GM12878 (cell line): ENCODE data around the gene TMEM263. TPM values are rescaled to one million over a fixed set of nuclear protein-coding genes. Genes with fewer than 3 reads are reported as not detected.

Experiments used
- ATAC-seq: fragments of 200-7000 bp; cut with Tn5 transposase; 3 replicates; pipeline ENCODE4 v1.9.1; 2020; ENCODE audit warnings: mild to moderate bottlenecking, moderate library complexity
- BruUV-seq: library from RNA; stranded (reverse); fragments of 400-500 nt; replicated peaks from 2 replicates; lab custom pipeline; 2021; lab: Mats Ljungman, UMichigan
- CTCF ChIA-PET: fragments of 300-600 bp; sonication (Branson Sonifier 250); formaldehyde crosslinking; extraction: SDS; loops from one replicate; lab custom pipeline; 2021; ENCODE audit warnings: inconsistent platforms; lab: Yijun Ruan, JAX
- POLR2A ChIA-PET: fragments of 350-600 bp; formaldehyde crosslinking; extraction: SDS; loops from one replicate; lab custom pipeline; 2021; ENCODE audit warnings: inconsistent platforms; lab: Charles Lee
- RAD21 ChIA-PET: fragments of 300-600 bp; sonication (Branson Sonifier 250); formaldehyde crosslinking; loops from one replicate; lab custom pipeline; 2023; ENCODE audit warnings: antibody characterized with exemption; ENCODE audit not compliant: unreplicated experiment; lab: Charles Lee
- SMC1A ChIA-PET: fragments of 300-600 bp; sonication (Branson Sonifier 250); formaldehyde crosslinking; loops from one replicate; lab custom pipeline; 2023; ENCODE audit not compliant: unreplicated experiment, uncharacterized antibody; lab: Charles Lee
- DNase-seq: peaks from one replicate; pipeline ENCODE4 v3.0.0-alpha.2; 2011; ENCODE audit warnings: low read depth, low spot score
- FAIRE-seq: peaks from 3 replicates; lab custom pipeline; 2011; peaks lifted over from hg19 to GRCh38; lab: Jason Lieb, UNC
- H2AFZ ChIP-seq: 2 replicates; pipeline ENCODE4 v1.6.0; 2011; ENCODE audit warnings: low read depth, low read length, control low read depth; ENCODE audit not compliant: control insufficient read depth
- H3K27ac ChIP-seq: 2 replicates; pipeline ENCODE4 v1.5.1; 2011; ENCODE audit warnings: control low read depth; ENCODE audit not compliant: control insufficient read depth, insufficient read depth
- H3K27me3 ChIP-seq, 2 experiments: replicated peaks in 1 of 2; 2 replicates each; pipeline versions ENCODE4 v1.6.0 to v1.6.1; 2011; ENCODE audit warnings: low read length in 1 of 2; ENCODE audit not compliant: control insufficient read depth in 2 of 2, insufficient read depth in 2 of 2
- H3K36me3 ChIP-seq, 2 experiments: 2 replicates each; pipeline ENCODE4 v1.5.1; 2011; ENCODE audit warnings: low read length in 1 of 2; ENCODE audit not compliant: control insufficient read depth in 2 of 2, insufficient read depth in 2 of 2
- H3K4me1 ChIP-seq: 2 replicates; pipeline ENCODE4 v1.6.1; 2011; ENCODE audit warnings: mild to moderate bottlenecking, low read length, moderate library complexity, mixed read lengths; ENCODE audit not compliant: control insufficient read depth, insufficient read depth
- H3K4me2 ChIP-seq: 2 replicates; pipeline ENCODE4 v1.6.0; 2011; ENCODE audit warnings: control low read depth; ENCODE audit not compliant: control insufficient read depth, insufficient read depth
- H3K4me3 ChIP-seq: fragments of 200-600 bp; sonication (generic); 2 replicates; pipeline ENCODE4 v1.5.1; 2016
- H3K79me2 ChIP-seq: 2 replicates; pipeline ENCODE4 v1.6.0; 2011; ENCODE audit warnings: low read length; ENCODE audit not compliant: control insufficient read depth, insufficient read depth
- H3K9ac ChIP-seq: 2 replicates; pipeline ENCODE4 v1.8.0; 2011; ENCODE audit warnings: low read length, control low read depth, mixed read lengths; ENCODE audit not compliant: control insufficient read depth, insufficient read depth
- H3K9me3 ChIP-seq: replicated peaks from 3 replicates; pipeline ENCODE4 v1.5.1; 2011; ENCODE audit warnings: mild to moderate bottlenecking, low read length; ENCODE audit not compliant: control insufficient read depth, insufficient read depth
- H4K20me1 ChIP-seq: 2 replicates; pipeline ENCODE4 v1.6.0; 2011; ENCODE audit not compliant: control insufficient read depth, insufficient read depth
- CBX5 ChIP-seq: sonication (generic); IDR thresholded peaks from 2 replicates; pipeline ENCODE4 v1.6.1; 2016; ENCODE audit warnings: low read depth, moderate library complexity, mild to moderate bottlenecking, inconsistent platforms
- CHD1 ChIP-seq: IDR thresholded peaks from 2 replicates; pipeline ENCODE4 v1.6.1; 2012; ENCODE audit warnings: low read depth, low read length, improper control_type of control experiment
- HDGF ChIP-seq: fragments of 450-650 bp; IDR thresholded peaks from 2 replicates; pipeline ENCODE4 v1.6.1; 2016; ENCODE audit warnings: antibody characterized with exemption
- IRF5 ChIP-seq: fragments of 450-650 bp; IDR thresholded peaks from 2 replicates; pipeline ENCODE4 v1.6.1; 2017; ENCODE audit warnings: borderline replicate concordance
- POLR2AphosphoS2 ChIP-seq: IDR thresholded peaks from 2 replicates; pipeline ENCODE4 v1.6.1; 2011; ENCODE audit warnings: low read depth, mild to moderate bottlenecking, low read length, improper control_type of control experiment, moderate library complexity
- SIN3A ChIP-seq: IDR thresholded peaks from 2 replicates; pipeline ENCODE4 v1.6.1; 2012; ENCODE audit warnings: low read depth, low read length, improper control_type of control experiment
- SMAD5 ChIP-seq: IDR thresholded peaks from 2 replicates; pipeline ENCODE4 v1.6.1; 2016; ENCODE audit warnings: antibody characterized with exemption, low read depth
- SPI1 ChIP-seq: IDR thresholded peaks from 2 replicates; pipeline ENCODE4 v1.6.1; 2011; ENCODE audit warnings: low read depth, mild to moderate bottlenecking, low read length, moderate library complexity, borderline replicate concordance; ENCODE audit not compliant: insufficient read depth
- SRF ChIP-seq, 2 experiments: IDR thresholded peaks; 2 replicates each; pipeline ENCODE4 v1.6.1; 2011; ENCODE audit warnings: low read depth in 2 of 2, low read length in 2 of 2, mild to moderate bottlenecking in 1 of 2, moderate library complexity in 1 of 2
- WGBS: methylation state at CpG from one replicate; pipeline ENCODE4 v1.1.6; 2016; ENCODE audit warnings: low lambda C conversion rate; ENCODE audit not compliant: insufficient replicate concordance, insufficient coverage; ENCODE audit errors: missing lambda C conversion rate; 5-methylcytosine and 5-hydroxymethylcytosine counted together
- in situ Hi-C: fragments of 300-500 bp; cut with MboI; formaldehyde crosslinking; loops from 9 replicates; pipeline ENCODE4 v1.14.3; 2018; ENCODE audit warnings: mixed read lengths
- intact Hi-C: fragments of 100-400 bp; cut with micrococcal nuclease; formaldehyde crosslinking; loops from one replicate; pipeline ENCODE4 v1.14.2; 2022; ENCODE audit not compliant: unreplicated experiment
- polyA plus RNA-seq, 11 experiments: library from polyadenylated mRNA; depleted of rRNA in 4 of 11; unstranded in 6 of 11; stranded (reverse) in 5 of 11; fragments of >200 nt; fragmentation: Nextera tagmentation in 4 of 11; fragmentation: Illumina TruSeq in 1 of 11; extraction: Ambion mirVana in 4 of 11; extraction: Trizol in 1 of 11; gene quantifications; 1 replicate in 1 of 11; 2 replicates in 10 of 11; pipeline versions ENCODE4 v1.2.1 to v1.2.3, GENCODE V29; 2011 to 2016; ENCODE audit warnings: inconsistent platforms in 2 of 11, missing spikeins in 2 of 11, low read depth in 1 of 11
- total RNA-seq, 4 experiments: library from RNA; depleted of rRNA in 3 of 4; stranded (reverse); fragments of >200 nt in 3 of 4; fragmentation: Illumina TruSeq in 1 of 4; extraction: Trizol in 1 of 4; gene quantifications; 2 replicates each; pipeline versions ENCODE4 v1.2.1 to v1.2.3, GENCODE V29; 2013 to 2021
- TF ChIP-seq, protein P1 (sequence below): fragments of 450-650 bp; IDR thresholded peaks from 2 replicates; pipeline ENCODE4 v1.6.1; 2017; ENCODE audit warnings: mild to moderate bottlenecking, moderate library complexity
- TF ChIP-seq, protein P2 (sequence below): IDR thresholded peaks from 2 replicates; pipeline ENCODE4 v1.6.1; 2012; ENCODE audit warnings: low read length, inconsistent platforms

TMEM263 gene
- total and polyA plus RNA-seq, 10 of the 15 experiments (the other 5 are each of a cell fraction or from before 2014, with no cell fraction given): 15.4 to 41.3 (median 27.6) TPM

DNA sequence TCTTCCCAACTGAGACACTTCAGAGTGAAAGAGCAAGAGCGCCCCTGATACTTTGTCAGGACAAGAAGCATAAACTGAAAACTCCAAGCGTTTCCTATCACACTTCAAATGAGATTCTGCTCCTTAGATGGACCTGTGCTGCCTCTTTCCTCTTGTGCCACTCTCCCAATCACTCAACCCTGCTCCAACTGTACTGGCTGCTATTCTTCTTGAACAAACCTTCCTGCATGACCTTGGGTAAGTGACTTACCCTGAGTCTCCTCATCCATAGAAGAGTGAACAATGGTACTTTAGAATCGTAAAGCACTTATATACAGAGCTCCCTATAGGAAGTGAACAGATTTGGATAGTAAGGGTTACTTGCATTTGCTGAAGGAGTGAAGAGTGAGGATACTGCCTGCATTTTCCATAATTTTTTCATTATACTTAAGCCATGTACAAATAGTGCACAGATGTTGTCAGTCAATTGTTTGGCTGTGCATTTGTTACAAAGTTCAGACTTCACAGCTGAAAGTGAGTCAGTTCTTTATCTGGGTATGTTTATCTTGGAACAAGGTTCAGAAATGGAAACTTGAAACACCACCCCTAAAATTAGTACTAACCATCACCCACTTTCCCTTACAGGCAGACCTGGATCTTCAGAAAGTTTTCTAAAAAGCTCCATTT lies 20.4 kb downstream of the TMEM263 start (continued):
- TF ChIP-seq, protein P1, sequence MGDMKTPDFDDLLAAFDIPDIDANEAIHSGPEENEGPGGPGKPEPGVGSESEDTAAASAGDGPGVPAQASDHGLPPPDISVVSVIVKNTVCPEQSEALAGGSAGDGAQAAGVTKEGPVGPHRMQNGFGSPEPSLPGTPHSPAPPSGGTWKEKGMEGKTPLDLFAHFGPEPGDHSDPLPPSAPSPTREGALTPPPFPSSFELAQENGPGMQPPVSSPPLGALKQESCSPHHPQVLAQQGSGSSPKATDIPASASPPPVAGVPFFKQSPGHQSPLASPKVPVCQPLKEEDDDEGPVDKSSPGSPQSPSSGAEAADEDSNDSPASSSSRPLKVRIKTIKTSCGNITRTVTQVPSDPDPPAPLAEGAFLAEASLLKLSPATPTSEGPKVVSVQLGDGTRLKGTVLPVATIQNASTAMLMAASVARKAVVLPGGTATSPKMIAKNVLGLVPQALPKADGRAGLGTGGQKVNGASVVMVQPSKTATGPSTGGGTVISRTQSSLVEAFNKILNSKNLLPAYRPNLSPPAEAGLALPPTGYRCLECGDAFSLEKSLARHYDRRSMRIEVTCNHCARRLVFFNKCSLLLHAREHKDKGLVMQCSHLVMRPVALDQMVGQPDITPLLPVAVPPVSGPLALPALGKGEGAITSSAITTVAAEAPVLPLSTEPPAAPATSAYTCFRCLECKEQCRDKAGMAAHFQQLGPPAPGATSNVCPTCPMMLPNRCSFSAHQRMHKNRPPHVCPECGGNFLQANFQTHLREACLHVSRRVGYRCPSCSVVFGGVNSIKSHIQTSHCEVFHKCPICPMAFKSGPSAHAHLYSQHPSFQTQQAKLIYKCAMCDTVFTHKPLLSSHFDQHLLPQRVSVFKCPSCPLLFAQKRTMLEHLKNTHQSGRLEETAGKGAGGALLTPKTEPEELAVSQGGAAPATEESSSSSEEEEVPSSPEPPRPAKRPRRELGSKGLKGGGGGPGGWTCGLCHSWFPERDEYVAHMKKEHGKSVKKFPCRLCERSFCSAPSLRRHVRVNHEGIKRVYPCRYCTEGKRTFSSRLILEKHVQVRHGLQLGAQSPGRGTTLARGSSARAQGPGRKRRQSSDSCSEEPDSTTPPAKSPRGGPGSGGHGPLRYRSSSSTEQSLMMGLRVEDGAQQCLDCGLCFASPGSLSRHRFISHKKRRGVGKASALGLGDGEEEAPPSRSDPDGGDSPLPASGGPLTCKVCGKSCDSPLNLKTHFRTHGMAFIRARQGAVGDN: no peak
- TF ChIP-seq CBX5 (no peak), SRF (IDR thresholded peaks at IDR 0.05; ENCODE audit: low read depth in 2 of 2, low read length in 2 of 2) (no peak)

DNA sequence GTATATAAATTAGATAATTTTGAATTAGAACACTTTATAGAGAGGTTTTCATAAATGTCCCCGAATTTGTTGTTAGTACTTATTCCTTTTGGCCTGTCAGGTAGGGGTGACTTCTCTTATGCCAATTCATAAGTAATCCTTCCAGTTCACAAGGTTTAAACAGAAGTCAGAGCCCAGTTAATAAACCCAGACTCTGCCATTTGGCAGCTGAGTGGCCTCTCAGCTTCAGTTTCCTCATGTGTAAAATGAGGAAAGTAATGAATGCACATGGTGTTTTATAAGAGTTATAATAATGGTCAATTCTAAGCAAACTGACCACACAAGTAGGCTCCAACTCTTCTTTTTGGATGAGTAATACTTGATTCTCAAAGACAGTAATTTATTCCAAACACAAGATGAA lies 21.0 kb downstream of the TMEM263 start:
- ChIA-PET RAD21 (no interaction called here), SMC1A (interaction anchor here (1.0 to 3.5 kb wide), 3 partner anchors 8 to 18 kb away, joined by 3 to 8 read pairs (median 5); partner anchors contain the start of gene MTERF2), POLR2A (interaction anchor here (0.5 kb wide), 1 partner anchor 44 kb away, joined by 3 read pairs; no protein-coding TSS in a partner anchor), CTCF (interaction anchor here (0.6 kb wide), 1 partner anchor 113 kb away, joined by 3 read pairs; no protein-coding TSS in a partner anchor)
- no peak for DNase-seq
- intact Hi-C loops: no loop called here
- in situ Hi-C loops: no loop called here
- no peaks in the 10 kb centered on the region for H3K9me3 ChIP-seq
- no peaks in the 10 kb centered on the region for H4K20me1 ChIP-seq
- H3K4me3 ChIP-seq: no peak overlapping the region
- peaks cover 0 to 1% of the 10 kb centered on the region in 2 experiments; a peak in 1 of 4 replicates for H3K36me3 ChIP-seq
- no peaks in the 10 kb centered on the region; the same call in 1 of the 2 replicates for H3K79me2 ChIP-seq
- no peak overlapping the region for H3K4me2 ChIP-seq
- no peak overlapping the region for H2AFZ ChIP-seq
- no peaks in the 10 kb centered on the region for H3K27me3 ChIP-seq
- peaks cover 5% of the 10 kb centered on the region; the same call in 1 of the 2 replicates for H3K4me1 ChIP-seq
- BruUV-seq: no TSS peak
- FAIRE-seq: no peak
- ATAC-seq: no peak
- 94% methylated on average over 1 of the region's 1 CpG for WGBS
- no peak overlapping the region for H3K27ac ChIP-seq
- no peak overlapping the region for H3K9ac ChIP-seq
- TF ChIP-seq POLR2AphosphoS2: no peak
- no peak for TF ChIP-seq IRF5
- no peak for TF ChIP-seq CHD1
- no peak for TF ChIP-seq SIN3A
- TF ChIP-seq HDGF: no peak
- TF ChIP-seq SMAD5: no peak
- TF ChIP-seq SPI1: no peak
- TF ChIP-seq, protein P2, sequence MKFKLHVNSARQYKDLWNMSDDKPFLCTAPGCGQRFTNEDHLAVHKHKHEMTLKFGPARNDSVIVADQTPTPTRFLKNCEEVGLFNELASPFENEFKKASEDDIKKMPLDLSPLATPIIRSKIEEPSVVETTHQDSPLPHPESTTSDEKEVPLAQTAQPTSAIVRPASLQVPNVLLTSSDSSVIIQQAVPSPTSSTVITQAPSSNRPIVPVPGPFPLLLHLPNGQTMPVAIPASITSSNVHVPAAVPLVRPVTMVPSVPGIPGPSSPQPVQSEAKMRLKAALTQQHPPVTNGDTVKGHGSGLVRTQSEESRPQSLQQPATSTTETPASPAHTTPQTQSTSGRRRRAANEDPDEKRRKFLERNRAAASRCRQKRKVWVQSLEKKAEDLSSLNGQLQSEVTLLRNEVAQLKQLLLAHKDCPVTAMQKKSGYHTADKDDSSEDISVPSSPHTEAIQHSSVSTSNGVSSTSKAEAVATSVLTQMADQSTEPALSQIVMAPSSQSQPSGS: no peak
